HG03565 (cell line): Measurements from ENCODE around the gene PDAP1.
"Not testable (repeated sequence)": the region's sequence is repeated elsewhere in the genome, so short reads cannot be mapped to it uniquely, and the experiment has no call there.

Experiments
- ATAC-seq: cut with Tn5 transposase; IDR thresholded peaks from one replicate; pipeline ENCODE4 v1.9.1; 2021; ENCODE audit warnings: mild to moderate bottlenecking, moderate library complexity; ENCODE audit not compliant: unreplicated experiment

PDAP1 gene

DNA sequence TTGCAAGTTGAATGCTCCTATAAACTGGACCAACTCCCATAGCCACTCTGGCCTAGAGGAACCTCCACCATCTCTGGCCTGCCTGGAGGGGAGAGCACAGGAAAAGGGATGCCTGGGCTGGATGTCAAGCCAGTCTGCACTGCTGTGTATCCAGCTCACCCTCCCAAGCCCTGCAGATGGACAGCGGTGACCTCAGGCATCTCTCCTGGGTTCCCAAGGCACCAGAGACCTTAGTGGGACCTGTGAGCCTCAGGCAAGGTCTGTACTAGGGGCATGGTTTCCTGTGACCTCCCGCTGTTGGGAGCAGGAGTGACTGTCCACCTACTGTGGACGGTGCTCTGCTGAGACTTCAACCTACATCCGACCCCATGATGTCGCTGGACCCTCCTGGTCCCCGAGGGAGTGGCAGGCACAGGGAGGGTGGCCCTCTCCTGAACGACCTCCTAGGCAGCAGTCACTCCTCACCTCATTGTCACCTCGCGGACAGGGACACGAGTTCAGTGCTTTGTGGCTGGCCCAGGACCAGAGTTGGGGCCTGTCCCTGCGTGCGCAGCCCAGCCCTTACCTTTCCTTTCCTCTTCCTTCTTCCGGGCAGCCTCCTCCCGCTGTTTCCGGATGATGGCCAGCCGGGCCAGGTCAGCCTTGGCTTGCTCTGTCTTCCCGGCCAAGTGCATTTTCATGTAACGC lies 11.0 kb downstream of the PDAP1 start:
- no peak for ATAC-seq

- ATAC-seq = no peak
Measured at GRCh38 chr7:99396418-99397296, 11.7 kb downstream of the PDAP1 start.

DNA sequence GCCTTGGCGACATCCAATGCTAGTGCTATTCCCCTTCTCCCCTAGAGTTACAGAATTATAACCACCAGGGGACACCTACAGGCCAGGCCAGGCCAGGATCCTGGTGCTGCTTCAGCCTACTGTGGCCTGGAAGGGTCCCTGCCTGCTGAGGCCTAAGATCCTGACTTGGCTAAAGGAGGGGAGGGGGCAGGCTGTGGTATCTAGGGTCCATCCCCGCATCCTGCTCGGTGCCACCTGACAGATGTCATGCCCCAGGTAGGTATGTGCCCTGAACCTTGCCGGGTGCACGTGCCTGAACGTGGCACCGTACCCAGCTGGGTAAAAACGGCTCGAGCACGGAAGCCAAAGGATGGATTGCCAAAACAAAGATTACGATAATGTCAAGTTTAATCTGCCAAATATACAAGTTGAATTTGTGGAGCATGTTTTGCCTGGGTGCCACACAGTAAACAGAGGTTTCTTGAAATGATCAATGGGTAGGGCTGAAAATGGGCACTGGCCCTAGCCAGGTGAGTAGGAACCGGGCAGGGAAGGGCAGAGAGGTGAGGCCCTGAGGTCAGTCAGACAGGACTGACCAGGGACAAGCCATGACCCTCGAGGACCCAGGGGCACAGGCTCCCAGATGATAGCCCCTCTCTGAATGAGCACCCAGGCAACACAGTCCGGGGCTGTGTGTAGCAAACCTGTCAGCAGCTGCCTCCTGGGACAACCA lies 12.6 kb downstream of the PDAP1 start:
- ATAC-seq = no peak

DNA sequence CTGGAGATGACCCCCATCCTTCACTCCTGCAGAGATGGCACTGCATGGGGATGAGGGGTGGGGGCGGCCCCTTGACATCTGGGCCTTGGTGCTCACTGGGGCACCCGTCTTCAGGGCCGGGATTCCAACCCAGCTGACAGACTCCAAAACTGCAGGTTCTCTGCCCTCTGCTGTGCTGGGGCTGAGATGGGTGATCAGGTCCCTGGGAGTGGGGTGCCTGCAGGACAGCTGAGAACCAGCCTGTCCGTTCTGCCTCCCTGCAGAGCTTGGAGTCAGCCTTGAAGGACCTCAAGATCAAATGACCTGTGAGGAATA lies 14.3 kb downstream of the PDAP1 start:
- no peak for ATAC-seq

GRCh38 chr7:99393355-99394187 lies 14.8 kb downstream of the PDAP1 start:
- ATAC-seq = no peak

DNA sequence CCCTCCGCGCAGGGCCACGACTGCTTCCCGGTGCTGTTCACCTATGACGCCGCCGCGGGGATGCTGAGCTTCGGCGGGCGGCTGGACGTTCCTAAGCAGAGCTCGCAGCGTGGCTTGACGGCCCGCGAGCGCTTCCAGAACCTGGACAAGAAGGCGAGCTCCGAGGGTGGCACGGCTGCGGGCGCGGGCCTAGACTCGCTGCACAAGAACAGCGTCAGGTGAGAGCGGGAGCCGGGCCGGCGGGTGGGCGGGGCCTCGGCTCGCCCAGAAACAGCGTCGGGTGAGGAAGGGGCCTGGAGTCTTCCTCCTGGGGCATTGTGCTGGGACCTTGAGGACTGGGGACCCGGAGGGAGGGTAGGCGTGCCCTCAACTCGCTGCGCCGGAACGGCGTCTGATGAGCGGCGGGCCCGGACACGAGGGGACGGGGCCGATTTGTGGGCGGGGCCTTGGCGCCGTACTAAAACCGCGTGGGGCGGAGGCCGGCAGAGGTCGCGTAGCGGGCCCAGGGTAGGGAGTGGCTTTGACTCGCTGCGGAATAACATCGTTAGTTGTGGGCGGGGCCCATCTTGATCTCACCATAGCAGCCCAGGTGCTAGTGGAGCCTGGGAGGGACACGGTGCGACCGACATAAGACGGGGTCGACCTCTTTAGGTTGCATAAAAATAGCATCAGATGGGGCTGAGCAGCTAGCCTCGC lies 15.6 kb downstream of the PDAP1 start:
- peak; percentile 45 for ATAC-seq

DNA sequence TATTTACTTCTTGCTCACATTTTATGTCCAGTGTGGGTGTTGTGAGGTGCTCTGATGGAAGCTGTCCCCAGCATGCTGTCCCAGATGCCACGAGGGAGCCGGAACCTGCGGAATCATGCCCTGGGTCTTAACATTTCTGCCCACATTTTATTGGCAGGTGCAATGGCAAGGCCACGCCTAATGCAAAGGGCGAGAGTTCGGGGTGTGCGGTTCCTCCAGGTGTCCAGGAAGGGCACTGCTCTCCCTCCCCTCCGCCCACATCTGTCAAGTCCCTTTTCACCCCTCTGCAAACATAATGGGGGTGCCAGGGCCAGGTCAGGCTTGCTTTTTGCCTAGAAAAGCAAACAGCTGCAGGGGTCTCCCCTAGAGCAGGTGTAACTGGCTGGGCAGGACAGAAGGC lies 16.4 kb downstream of the PDAP1 start:
- no peak for ATAC-seq

DNA sequence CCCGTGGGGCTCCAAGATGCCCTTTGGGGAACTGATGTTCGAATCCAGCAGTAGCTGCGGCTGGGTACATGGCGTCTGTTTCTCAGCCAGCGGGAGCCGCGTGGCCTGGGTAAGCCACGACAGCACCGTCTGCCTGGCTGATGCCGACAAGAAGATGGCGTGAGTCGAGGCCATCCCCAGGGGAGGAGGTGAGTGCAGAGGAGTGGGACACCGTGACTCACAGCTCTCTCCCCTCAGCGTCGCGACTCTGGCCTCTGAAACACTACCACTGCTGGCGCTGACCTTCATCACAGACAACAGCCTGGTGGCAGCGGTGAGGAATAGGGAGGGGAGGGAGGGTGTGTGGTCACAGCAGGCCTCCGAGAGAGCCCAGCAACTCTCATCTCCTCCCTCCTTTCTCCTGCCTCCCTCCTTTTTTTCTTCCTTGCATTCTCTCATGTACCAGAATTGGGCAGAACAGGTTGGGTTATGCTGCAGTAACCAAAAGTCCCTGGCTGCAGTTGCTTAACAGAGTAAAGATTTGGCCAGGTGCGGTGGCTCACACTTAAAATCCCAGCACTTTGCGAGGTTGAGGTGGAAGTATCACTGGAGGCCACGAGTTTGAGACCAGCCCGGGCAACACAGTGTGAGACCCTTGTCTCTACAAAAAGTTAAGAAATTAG lies 17.3 kb downstream of the PDAP1 start:
- no peak for ATAC-seq

GRCh38 chr7:99389772-99390171 lies 18.6 kb downstream of the PDAP1 start:
- no peak for ATAC-seq

- ATAC-seq = no peak
Measured at GRCh38 chr7:99387912-99388311, 20.5 kb downstream of the PDAP1 start.

- not testable (repeated sequence) for ATAC-seq
Measured at GRCh38 chr7:99387239-99387635, 21.2 kb downstream of the PDAP1 start.

DNA sequence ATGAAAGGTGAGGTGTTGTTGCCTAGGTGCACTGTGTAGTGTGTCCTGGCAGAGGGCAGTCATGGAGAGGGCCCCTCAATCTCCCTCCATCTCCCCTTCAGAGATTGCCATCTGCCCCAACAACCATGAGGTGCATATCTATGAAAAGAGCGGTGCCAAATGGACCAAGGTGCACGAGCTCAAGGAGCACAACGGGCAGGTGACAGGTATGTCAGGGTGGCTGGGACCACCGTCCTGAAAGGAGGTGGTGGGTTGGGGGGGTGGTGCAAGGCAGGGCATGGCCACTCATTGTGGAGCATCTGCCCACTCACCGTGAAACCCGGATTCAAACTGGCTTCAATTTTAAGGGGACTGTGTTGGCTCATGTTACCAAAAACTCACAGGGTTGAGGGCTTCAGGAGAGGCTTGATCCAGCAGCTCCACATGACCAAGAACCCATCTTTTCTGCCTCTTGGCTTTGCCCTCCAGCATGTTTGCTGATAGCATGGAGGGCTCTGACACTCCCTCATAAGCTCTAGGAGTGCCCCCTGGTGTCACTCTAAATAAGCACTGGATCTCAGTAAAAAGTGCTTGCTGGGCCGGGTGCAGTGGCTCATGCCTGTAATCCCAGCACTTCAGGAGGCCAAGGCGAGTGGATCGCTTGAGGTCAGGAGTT lies 21.7 kb downstream of the PDAP1 start:
- no peak for ATAC-seq

GRCh38 chr7:99385564-99385963 lies 22.8 kb downstream of the PDAP1 start:
- no peak for ATAC-seq

- ATAC-seq = no peak
Measured at GRCh38 chr7:99384523-99384922, 23.9 kb downstream of the PDAP1 start.

GRCh38 chr7:99383791-99384370 lies 24.5 kb downstream of the PDAP1 start:
- no peak for ATAC-seq

DNA sequence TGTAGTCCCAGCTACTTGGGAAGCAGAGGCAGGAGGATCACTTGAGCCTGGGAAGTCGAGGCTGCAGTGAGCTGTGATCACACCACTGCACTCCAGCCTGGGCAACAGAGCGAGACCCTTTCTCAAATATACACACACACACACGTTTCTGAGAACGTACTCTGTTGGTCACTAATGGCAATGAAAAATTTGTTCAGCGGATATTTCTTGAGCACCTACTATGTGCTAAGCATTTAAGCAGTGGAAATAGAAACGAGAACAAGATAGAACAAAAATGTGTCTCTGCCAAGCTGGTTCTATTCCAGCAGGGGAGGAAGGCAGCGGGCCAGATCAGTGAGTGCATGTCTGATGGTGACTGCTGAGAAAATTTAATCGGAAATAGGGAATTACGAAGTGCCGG lies 25.2 kb downstream of the PDAP1 start:
- ATAC-seq = no peak

DNA sequence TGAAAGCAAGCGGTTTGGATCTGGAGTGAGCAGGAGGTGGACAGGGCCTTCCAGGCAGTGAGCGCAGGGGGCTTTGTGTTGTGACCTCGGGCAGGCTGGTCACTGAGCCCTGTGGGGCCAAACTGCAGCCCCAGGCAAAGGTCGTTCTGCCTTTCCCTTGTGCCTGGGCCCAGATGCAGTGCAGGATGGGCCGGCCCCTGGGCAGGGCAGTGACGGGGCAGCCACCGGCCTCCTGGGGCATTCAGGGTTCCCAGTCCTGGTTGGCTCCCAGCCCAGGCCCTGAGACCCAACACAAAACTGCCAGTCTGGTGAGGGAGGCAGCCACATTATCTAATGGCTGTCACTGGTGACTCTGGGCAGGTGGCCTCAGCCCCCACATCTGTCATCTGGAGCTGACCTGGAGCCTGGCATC lies 26.7 kb downstream of the PDAP1 start:
- ATAC-seq = no peak

- ATAC-seq = peak; percentile 65
Measured at GRCh38 chr7:99380823-99381663, 27.4 kb downstream of the PDAP1 start.
